HFF-Myc (cell line): ENCODE measurements around the gene FIGNL1.
"Not testable (repeated sequence)": the region's sequence is repeated elsewhere in the genome, so short reads cannot be mapped to it uniquely, and the experiment has no call there.

Experiments
- DNase-seq: peaks from one replicate; pipeline ENCODE4 v3.0.0-alpha.2; 2011; ENCODE audit warnings: low read depth; ENCODE audit errors: extremely low read depth
- H3K4me3 ChIP-seq: replicated peaks from 2 replicates; pipeline ENCODE4 v1.5.1; 2011; ENCODE audit warnings: low read depth, mild to moderate bottlenecking, control low read depth, low read length
- CTCF ChIP-seq: IDR thresholded peaks from 2 replicates; pipeline ENCODE4 v1.5.1; 2012; ENCODE audit warnings: mild to moderate bottlenecking, low read depth, low read length, control low read depth; ENCODE audit errors: missing control alignments

Gene FIGNL1

GRCh38 chr7:50463035-50463434 lies 12.9 kb upstream of the FIGNL1 start:
- H3K4me3 ChIP-seq: no peak overlapping the region
- no peak for DNase-seq

GRCh38 chr7:50462361-50462760 lies 12.2 kb upstream of the FIGNL1 start:
- H3K4me3 ChIP-seq: no peak overlapping the region
- TF ChIP-seq CTCF: no peak
- no peak for DNase-seq

More at GRCh38 chr7:50463035-50463434, 12.9 kb upstream of the FIGNL1 start:
- no peak for TF ChIP-seq CTCF

GRCh38 chr7:50461695-50462094 lies 11.5 kb upstream of the FIGNL1 start:
- H3K4me3 ChIP-seq: no peak overlapping the region
- no peak for TF ChIP-seq CTCF
- DNase-seq: no peak

DNA sequence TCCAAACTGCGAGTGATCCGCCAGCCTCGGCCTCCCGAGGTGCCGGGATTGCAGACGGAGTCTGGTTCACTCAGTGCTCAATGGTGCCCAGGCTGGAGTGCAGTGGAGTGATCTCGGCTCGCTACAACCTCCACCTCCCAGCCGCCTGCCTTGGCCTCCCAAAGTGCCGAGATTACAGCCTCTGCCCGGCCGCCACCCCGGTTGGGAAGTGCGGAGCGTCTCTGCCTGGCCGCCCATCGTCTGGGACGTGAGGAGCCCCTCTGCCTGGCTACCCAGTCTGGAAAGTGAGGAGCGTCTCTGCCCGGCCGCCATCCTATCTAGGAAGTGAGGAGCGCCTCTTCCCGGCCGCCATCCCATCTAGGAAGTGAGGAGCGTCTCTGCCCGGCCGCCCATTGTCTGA lies 9.0 kb upstream of the FIGNL1 start:
- not testable (repeated sequence) for H3K4me3 ChIP-seq

DNA sequence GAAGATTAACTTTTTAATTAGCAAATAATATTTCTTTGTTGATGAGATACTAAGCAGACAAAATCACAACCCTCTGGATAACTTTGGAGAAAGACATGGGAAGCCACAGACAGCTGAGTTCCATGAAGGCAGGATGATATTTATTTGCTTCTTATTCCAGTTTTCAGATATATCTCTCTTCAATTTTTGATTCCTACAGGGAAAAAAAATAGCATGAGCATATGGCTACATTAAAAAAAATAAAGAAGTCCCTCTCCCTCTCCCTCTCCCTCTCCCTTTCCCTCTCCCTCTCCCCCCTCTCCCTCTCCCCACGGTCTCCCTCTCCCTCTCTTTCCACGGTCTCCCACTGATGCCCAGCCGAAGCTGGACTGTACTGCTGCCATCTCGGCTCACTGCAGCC lies 8.5 kb upstream of the FIGNL1 start:
- H3K4me3 ChIP-seq, DNase-seq: not testable (repeated sequence)

More for the DNA sequence above, 9.0 kb upstream of the FIGNL1 start:
- DNase-seq: not testable (repeated sequence)

GRCh38 chr7:50456371-50457123 lies 6.4 kb upstream of the FIGNL1 start:
- no peak for TF ChIP-seq CTCF
- no peak overlapping the region for H3K4me3 ChIP-seq

GRCh38 chr7:50455658-50456057 lies 5.5 kb upstream of the FIGNL1 start:
- no peak for TF ChIP-seq CTCF
- no peak for DNase-seq
- H3K4me3 ChIP-seq: no peak overlapping the region

More at GRCh38 chr7:50456371-50457123, 6.4 kb upstream of the FIGNL1 start:
- no peak for DNase-seq

DNA sequence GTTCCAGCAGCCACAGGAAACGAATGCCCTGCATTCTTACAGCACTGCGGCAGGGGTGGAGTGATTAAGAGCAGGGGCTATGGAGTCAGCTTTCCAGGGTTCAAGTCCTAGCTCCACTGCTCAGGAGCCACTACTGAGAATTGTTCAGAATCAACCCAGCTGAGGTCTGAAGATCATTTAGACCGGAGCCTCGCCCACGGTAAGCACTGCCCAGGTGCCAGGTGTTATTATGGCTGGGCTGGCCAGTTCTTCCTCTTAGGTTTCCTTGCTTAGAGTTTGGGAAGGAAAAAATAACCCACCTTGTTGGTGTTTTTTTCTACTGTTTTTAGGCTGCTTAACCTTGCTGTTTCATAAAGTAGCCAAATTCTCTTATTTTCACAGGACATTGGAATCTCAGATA lies 4.8 kb upstream of the FIGNL1 start:
- no peak for TF ChIP-seq CTCF
- no peak overlapping the region for H3K4me3 ChIP-seq
- DNase-seq: no peak
